Activated CD8-positive, alpha-beta memory T cell treated with anti-CD3 and anti-CD28 coated beads for 48 hours (primary cell): ENCODE data around the gene MAPK8.
"Not testable (repeated sequence)": the region's sequence is repeated elsewhere in the genome, so short reads cannot be mapped to it uniquely, and the experiment has no call there.

Experiments used
- DNase-seq, 3 experiments: peaks; one replicate each; pipeline ENCODE4 v3.0.0-alpha.2; 2020; ENCODE audit warnings: low read depth in 2 of 3, low spot score in 2 of 3

MAPK8 gene

GRCh38 chr10:48333856-48334255 is 27.4 kb downstream of the MAPK8 start:
- DNase-seq, result no peak

- no peak for DNase-seq
Measured at GRCh38 chr10:48335788-48336187, 29.3 kb downstream of the MAPK8 start.

GRCh38 chr10:48336978-48337599 is 30.6 kb downstream of the MAPK8 start:
- no peak for DNase-seq

GRCh38 chr10:48340734-48341133 is 34.3 kb downstream of the MAPK8 start:
- no peak for DNase-seq

GRCh38 chr10:48343106-48343505 is 36.6 kb downstream of the MAPK8 start:
- no peak for DNase-seq

- no peak for DNase-seq
Measured at GRCh38 chr10:48343921-48344598, 37.6 kb downstream of the MAPK8 start.

- not testable (repeated sequence) for DNase-seq
Measured at GRCh38 chr10:48346248-48346647, 39.8 kb downstream of the MAPK8 start.

- not testable (repeated sequence) for DNase-seq
Measured at GRCh38 chr10:48347539-48347938, 41.1 kb downstream of the MAPK8 start.

- DNase-seq, result not testable (repeated sequence)
Measured at GRCh38 chr10:48347943-48348342, 41.5 kb downstream of the MAPK8 start.

GRCh38 chr10:48353246-48353645 is 46.8 kb downstream of the MAPK8 start:
- no peak for DNase-seq

GRCh38 chr10:48357631-48358030 is 51.2 kb downstream of the MAPK8 start:
- no peak for DNase-seq

GRCh38 chr10:48358162-48358561 is 51.7 kb downstream of the MAPK8 start:
- DNase-seq, result no peak

GRCh38 chr10:48358838-48359237 is 52.4 kb downstream of the MAPK8 start:
- DNase-seq, result no peak

- no peak for DNase-seq
Measured at GRCh38 chr10:48361176-48361575, 54.7 kb downstream of the MAPK8 start.

GRCh38 chr10:48363617-48364355 is 57.3 kb downstream of the MAPK8 start:
- DNase-seq, result no peak

- no peak for DNase-seq
Measured at GRCh38 chr10:48364659-48365405, 58.4 kb downstream of the MAPK8 start.

- DNase-seq, result no peak
Measured at GRCh38 chr10:48365668-48366067, 59.2 kb downstream of the MAPK8 start.

GRCh38 chr10:48366261-48366660 is 59.8 kb downstream of the MAPK8 start:
- DNase-seq, result no peak

GRCh38 chr10:48369501-48369900 is 63.0 kb downstream of the MAPK8 start:
- no peak for DNase-seq

- DNase-seq, result no peak
Measured at GRCh38 chr10:48377751-48378530, 71.5 kb downstream of the MAPK8 start.

GRCh38 chr10:48378675-48379074 is 72.2 kb downstream of the MAPK8 start:
- no peak for DNase-seq
